ENCODE results near the gene CAVIN2. TPM values are rescaled to one million over a fixed set of nuclear protein-coding genes. Genes with fewer than 3 reads are reported as not detected.
A peak's percentile ranks its signal among the peaks of the same experiment; 100 is the strongest.

Gene CAVIN2
- 10 to 100 TPM; 24.8 to 27.1 TPM for total RNA-seq

- TF ChIP-seq, protein P1, sequence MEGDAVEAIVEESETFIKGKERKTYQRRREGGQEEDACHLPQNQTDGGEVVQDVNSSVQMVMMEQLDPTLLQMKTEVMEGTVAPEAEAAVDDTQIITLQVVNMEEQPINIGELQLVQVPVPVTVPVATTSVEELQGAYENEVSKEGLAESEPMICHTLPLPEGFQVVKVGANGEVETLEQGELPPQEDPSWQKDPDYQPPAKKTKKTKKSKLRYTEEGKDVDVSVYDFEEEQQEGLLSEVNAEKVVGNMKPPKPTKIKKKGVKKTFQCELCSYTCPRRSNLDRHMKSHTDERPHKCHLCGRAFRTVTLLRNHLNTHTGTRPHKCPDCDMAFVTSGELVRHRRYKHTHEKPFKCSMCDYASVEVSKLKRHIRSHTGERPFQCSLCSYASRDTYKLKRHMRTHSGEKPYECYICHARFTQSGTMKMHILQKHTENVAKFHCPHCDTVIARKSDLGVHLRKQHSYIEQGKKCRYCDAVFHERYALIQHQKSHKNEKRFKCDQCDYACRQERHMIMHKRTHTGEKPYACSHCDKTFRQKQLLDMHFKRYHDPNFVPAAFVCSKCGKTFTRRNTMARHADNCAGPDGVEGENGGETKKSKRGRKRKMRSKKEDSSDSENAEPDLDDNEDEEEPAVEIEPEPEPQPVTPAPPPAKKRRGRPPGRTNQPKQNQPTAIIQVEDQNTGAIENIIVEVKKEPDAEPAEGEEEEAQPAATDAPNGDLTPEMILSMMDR (IDR thresholded peaks at IDR 0.05): no peak
- peak; percentile 57 for TF ChIP-seq POLR2AphosphoS5 (IDR thresholded peaks at IDR 0.05)
- peak; percentile 48 for DNase-seq (ENCODE audit: low spot score)
- Histone ChIP-seq H3K9me3 (no peaks in the 10 kb centered on the region), H3K27ac (peak within 1 kb of the TSS; percentile 57 to 70), H3K4me1 (replicated peaks) (no peaks in the 10 kb centered on the region), H3K27me3 (replicated peaks; ENCODE audit: insufficient read depth) (no peaks in the 10 kb centered on the region), H3K36me3 (no peaks in the 10 kb centered on the region), H3K4me3 (peak within 1 kb of the TSS; percentile 24 to 26)
- 53% methylated on average over 31 of the region's 31 CpGs for WGBS
- intact Hi-C loops (cut with DNase I): loop anchor here (2.0 to 10.0 kb wide), 2 partner anchors 18 to 278 kb away; no protein-coding TSS in a partner anchor
Measured at GRCh38 chr2:191846515-191847476, at the start of gene CAVIN2. CAVIN2 (minus strand) TSS chr2:191847088; CDS start chr2:191846925, 163 bp downstream.

- TF ChIP-seq, protein P1 (IDR thresholded peaks at IDR 0.05): no peak
- no peak for TF ChIP-seq POLR2A (IDR thresholded peaks at IDR 0.05)
- TF ChIP-seq POLR2AphosphoS5 (IDR thresholded peaks at IDR 0.05): no peak
- Histone ChIP-seq H3K27me3 (replicated peaks; ENCODE audit: insufficient read depth) (no peaks in the 10 kb centered on the region), H3K27ac (no peak overlapping the region), H3K4me1 (replicated peaks) (no peaks in the 10 kb centered on the region), H3K36me3 (no peaks in the 10 kb centered on the region), H3K9me3 (no peaks in the 10 kb centered on the region), H3K4me3 (no peak overlapping the region)
- DNase-seq (ENCODE audit: low spot score): no peak
- intact Hi-C loops (cut with DNase I): no loop called here
- 64% methylated on average over 2 of the region's 2 CpGs for WGBS
Measured at GRCh38 chr2:191895743-191896142, 48.9 kb upstream of the CAVIN2 start.

GRCh38 chr2:191895195-191895594 lies 48.3 kb upstream of the CAVIN2 start:
- Histone ChIP-seq H3K4me1 (replicated peaks) (no peaks in the 10 kb centered on the region), H3K36me3 (no peaks in the 10 kb centered on the region), H3K9me3 (no peaks in the 10 kb centered on the region), H3K27ac (no peak overlapping the region), H3K27me3 (replicated peaks; ENCODE audit: insufficient read depth) (no peaks in the 10 kb centered on the region), H3K4me3 (no peak overlapping the region)
- intact Hi-C loops (cut with DNase I): no loop called here
- WGBS: 94% methylated on average over 4 of the region's 4 CpGs
- TF ChIP-seq, protein P1 (IDR thresholded peaks at IDR 0.05): no peak
- TF ChIP-seq POLR2A (IDR thresholded peaks at IDR 0.05): no peak
- DNase-seq (ENCODE audit: low spot score): no peak

DNA sequence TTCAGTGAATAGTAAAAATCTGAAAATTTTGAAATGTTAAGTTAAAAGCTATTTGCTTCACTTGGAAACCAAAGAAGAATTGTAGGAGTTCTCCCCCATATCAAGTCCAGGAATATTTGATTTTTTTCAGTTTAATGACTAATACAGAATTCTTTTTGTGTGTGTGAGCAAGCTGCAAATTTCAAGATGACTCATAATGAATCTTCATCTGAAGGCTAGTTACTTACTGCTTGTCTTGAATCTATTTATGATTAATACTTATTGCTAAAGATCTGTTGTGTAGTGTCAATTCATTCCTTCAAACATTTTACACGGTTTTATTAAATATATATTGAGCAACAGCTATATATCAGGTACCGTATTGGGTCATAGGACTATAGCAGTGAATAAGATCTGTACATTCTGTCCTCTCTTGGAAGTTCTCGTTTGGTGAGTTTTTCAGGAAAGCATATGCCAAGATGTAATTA lies 47.8 kb upstream of the CAVIN2 start:
- H3K36me3 ChIP-seq: no peaks in the 10 kb centered on the region
- intact Hi-C loops (cut with DNase I): no loop called here
- DNase-seq (ENCODE audit: low spot score): no peak
- H3K4me3 ChIP-seq: no peak overlapping the region
- H3K27ac ChIP-seq: no peak overlapping the region
- H3K9me3 ChIP-seq: no peaks in the 10 kb centered on the region
- 37% methylated on average over 3 of the region's 3 CpGs for WGBS
- no peaks in the 10 kb centered on the region for H3K4me1 ChIP-seq (replicated peaks)
- TF ChIP-seq, protein P1 (IDR thresholded peaks at IDR 0.05): no peak
- no peaks in the 10 kb centered on the region for H3K27me3 ChIP-seq (replicated peaks; ENCODE audit: insufficient read depth)

GRCh38 chr2:191892391-191892790 lies 45.5 kb upstream of the CAVIN2 start:
- H3K4me1 ChIP-seq (replicated peaks): no peaks in the 10 kb centered on the region
- TF ChIP-seq, protein P1 (IDR thresholded peaks at IDR 0.05): no peak
- TF ChIP-seq POLR2A (IDR thresholded peaks at IDR 0.05): no peak
- TF ChIP-seq POLR2AphosphoS5 (IDR thresholded peaks at IDR 0.05): no peak
- H3K36me3 ChIP-seq: no peaks in the 10 kb centered on the region
- DNase-seq (ENCODE audit: low spot score): no peak
- no peak overlapping the region for H3K4me3 ChIP-seq
- no peaks in the 10 kb centered on the region for H3K27me3 ChIP-seq (replicated peaks; ENCODE audit: insufficient read depth)
- 84% methylated on average over 3 of the region's 3 CpGs for WGBS
- intact Hi-C loops (cut with DNase I): no loop called here
- H3K27ac ChIP-seq: no peak overlapping the region
- no peaks in the 10 kb centered on the region for H3K9me3 ChIP-seq
